SU-DHL-6 (cell line): ENCODE data around the gene NOTCH2.

Source experiments
- H2AFZ ChIP-seq: fragments of 200-600 bp; sonication (generic); 2 replicates; pipeline ENCODE4 v1.6.1; 2014; ENCODE audit warnings: low read depth, mild to moderate bottlenecking, moderate library complexity, mixed read lengths, antibody characterized with exemption, low read length; ENCODE audit not compliant: severe bottlenecking
- H3F3A ChIP-seq: fragments of 200-600 bp; shearing (Covaris generic); 2 replicates; pipeline ENCODE4 v1.6.0; 2016; ENCODE audit warnings: antibody characterized with exemption, mild to moderate bottlenecking; ENCODE audit not compliant: insufficient read depth
- H3K27ac ChIP-seq: fragments of 200-600 bp; sonication (generic); 2 replicates; pipeline ENCODE4 v1.5.1; 2016; ENCODE audit warnings: low read depth, mild to moderate bottlenecking, low read length, moderate library complexity, mixed read lengths
- H3K27me3 ChIP-seq: fragments of 200-600 bp; sonication (generic), shearing (Covaris generic); 2 replicates; pipeline ENCODE4 v1.6.0; 2014; ENCODE audit warnings: mild to moderate bottlenecking, low read length
- H3K36me3 ChIP-seq: fragments of 200-600 bp; sonication (generic); 2 replicates; pipeline ENCODE4 v1.6.1; 2014; ENCODE audit warnings: mild to moderate bottlenecking, low read length, mixed read lengths
- H3K4me2 ChIP-seq: fragments of 300-600, 200-600 bp; shearing (Covaris generic), sonication (generic); 2 replicates; pipeline ENCODE4 v1.6.0; 2014; ENCODE audit warnings: low read length, low read depth, mild to moderate bottlenecking; ENCODE audit not compliant: poor library complexity, severe bottlenecking
- H3K4me3 ChIP-seq: fragments of 200-600 bp; sonication (generic); 2 replicates; pipeline ENCODE4 v1.5.1; 2014; ENCODE audit warnings: antibody characterized with exemption, low read length, mild to moderate bottlenecking, mixed read lengths; ENCODE audit not compliant: insufficient read depth, poor library complexity, severe bottlenecking
- H3K79me2 ChIP-seq: fragments of 200-600 bp; sonication (generic); 2 replicates; pipeline ENCODE4 v1.6.1; 2014; ENCODE audit warnings: mild to moderate bottlenecking, low read length, moderate library complexity; ENCODE audit not compliant: insufficient read depth
- H3K9ac ChIP-seq: fragments of 200-600 bp; sonication (generic); 2 replicates; pipeline ENCODE4 v1.7.0; 2014; ENCODE audit warnings: mild to moderate bottlenecking, low read length
- H3K9me2 ChIP-seq: fragments of 200-600 bp; sonication (generic); replicated peaks from 2 replicates; pipeline ENCODE4 v1.6.1; 2014; ENCODE audit warnings: low read length; ENCODE audit not compliant: insufficient read depth
- H3K9me3 ChIP-seq: fragments of 200-600 bp; sonication (generic); 2 replicates; pipeline ENCODE4 v1.6.1; 2014; ENCODE audit warnings: low read length, mixed read lengths; ENCODE audit not compliant: insufficient read depth
- H4K20me1 ChIP-seq: fragments of 200-600 bp; sonication (generic); 2 replicates; pipeline ENCODE4 v1.6.1; 2014; ENCODE audit warnings: low read depth, mild to moderate bottlenecking, antibody characterized with exemption, low read length, moderate library complexity, mixed read lengths
- CTCF ChIP-seq: fragments of 200-600 bp; sonication (generic); IDR thresholded peaks from one replicate; pipeline ENCODE4 v1.5.1; 2017; ENCODE audit warnings: antibody characterized with exemption, mild to moderate bottlenecking, low read length, moderate library complexity; ENCODE audit not compliant: insufficient read depth, poor library complexity, severe bottlenecking
- EZH2phosphoT487 ChIP-seq: fragments of 200-600 bp; sonication (generic), shearing (Covaris generic); conservative IDR thresholded peaks from 2 replicates; pipeline ENCODE4 v1.6.1; 2018; ENCODE audit warnings: mild to moderate bottlenecking, antibody characterized with exemption, low read length, moderate library complexity, mixed read lengths

Gene NOTCH2

GRCh38 chr1:119964673-119965363 is 104.6 kb downstream of the NOTCH2 start:
- Histone ChIP-seq H3K4me2 (no peak overlapping the region), H3K27me3 (no peaks in the 10 kb centered on the region), H3K79me2 (no peaks in the 10 kb centered on the region), H3K36me3 (no peaks in the 10 kb centered on the region), H3K4me3 (no peak overlapping the region), H3K9ac (no peak overlapping the region), H3K27ac (no peak overlapping the region), H4K20me1 (no peaks in the 10 kb centered on the region), H3K9me3 (no peaks in the 10 kb centered on the region), H2AFZ (no peak overlapping the region), H3K9me2 (no peaks in the 10 kb centered on the region), H3F3A (no peaks in the 10 kb centered on the region)
- TF ChIP-seq CTCF (no peak), EZH2phosphoT487 (no peak)

- no peaks in the 10 kb centered on the region for H3K27me3 ChIP-seq
- H3K9me2 ChIP-seq = no peaks in the 10 kb centered on the region
- TF ChIP-seq CTCF = no peak
- no peak for TF ChIP-seq EZH2phosphoT487
- no peak overlapping the region for H3K9ac ChIP-seq
- H3K36me3 ChIP-seq = no peaks in the 10 kb centered on the region
- H3K79me2 ChIP-seq = no peaks in the 10 kb centered on the region
- no peak overlapping the region for H2AFZ ChIP-seq
- no peak overlapping the region for H3K4me3 ChIP-seq
- H4K20me1 ChIP-seq = no peaks in the 10 kb centered on the region
- no peaks in the 10 kb centered on the region for H3K9me3 ChIP-seq
- H3K27ac ChIP-seq = no peak overlapping the region
- no peaks in the 10 kb centered on the region for H3F3A ChIP-seq
- no peak overlapping the region for H3K4me2 ChIP-seq
Observed at GRCh38 chr1:119962296-119962968, 107.0 kb downstream of the NOTCH2 start.

- Histone ChIP-seq H3F3A (no peaks in the 10 kb centered on the region), H2AFZ (no peak overlapping the region), H3K4me3 (no peak overlapping the region), H4K20me1 (no peaks in the 10 kb centered on the region), H3K79me2 (no peaks in the 10 kb centered on the region), H3K9me2 (no peaks in the 10 kb centered on the region), H3K27me3 (no peaks in the 10 kb centered on the region), H3K36me3 (no peaks in the 10 kb centered on the region), H3K27ac (no peak overlapping the region), H3K9me3 (no peaks in the 10 kb centered on the region), H3K4me2 (no peak overlapping the region), H3K9ac (no peak overlapping the region)
- TF ChIP-seq EZH2phosphoT487 (no peak), CTCF (no peak)
Observed at GRCh38 chr1:119960501-119960900, 109.0 kb downstream of the NOTCH2 start.
